PC-3 (cell line): ENCODE data around the gene ARF1. TPM values are rescaled to one million over a fixed set of nuclear protein-coding genes. Genes with fewer than 3 reads are reported as not detected.

Experiments used
- ATAC-seq: fragments of 200-7000 bp; cut with Tn5 transposase; 2 replicates; pipeline ENCODE4 v1.9.1; 2020; ENCODE audit warnings: mild to moderate bottlenecking, moderate library complexity
- BruUV-seq: library from RNA; stranded (reverse); fragments of 400-500 nt; replicated peaks from 2 replicates; lab custom pipeline; 2021; lab: Mats Ljungman, UMichigan
- CTCF ChIA-PET: fragments of 300-600 bp; sonication (Branson Sonifier 250); formaldehyde crosslinking; loops from one replicate; lab custom pipeline; 2022; ENCODE audit warnings: antibody characterized with exemption; lab: Charles Lee
- POLR2A ChIA-PET: fragments of 300-600 bp; sonication (Branson Sonifier 250); formaldehyde crosslinking; loops from one replicate; lab custom pipeline; 2022; ENCODE audit warnings: antibody characterized with exemption; ENCODE audit not compliant: unreplicated experiment; lab: Charles Lee
- DNase-seq: peaks from one replicate; pipeline ENCODE4 v3.0.0-alpha.2; 2015
- H2AFZ ChIP-seq: fragments of 300-600 bp; sonication (generic); 2 replicates; pipeline ENCODE4 v1.6.0; 2016; ENCODE audit warnings: antibody characterized with exemption, low read length
- H3F3A ChIP-seq: fragments of 300-600 bp; sonication (generic); one replicate; pipeline ENCODE4 v1.6.0; 2017; ENCODE audit warnings: antibody characterized with exemption, low read length, control low read depth, mild to moderate bottlenecking; ENCODE audit not compliant: unreplicated experiment
- H3K27ac ChIP-seq: fragments of 300-600 bp; sonication (generic); 2 replicates; pipeline ENCODE4 v1.5.1; 2016; ENCODE audit warnings: mild to moderate bottlenecking, low read length
- H3K27me3 ChIP-seq: fragments of 300-600 bp; sonication (generic); 2 replicates; pipeline ENCODE4 v1.6.1; 2016; ENCODE audit warnings: low read length, mixed read lengths
- H3K36me3 ChIP-seq: fragments of 300-600 bp; sonication (generic); 2 replicates; pipeline ENCODE4 v1.6.1; 2016; ENCODE audit warnings: low read depth, mixed run types, low read length, mixed read lengths
- H3K4me1 ChIP-seq: fragments of 300-600 bp; sonication (generic); 2 replicates; pipeline ENCODE4 v1.5.1; 2016; ENCODE audit warnings: low read length; ENCODE audit not compliant: insufficient read depth
- H3K4me2 ChIP-seq: fragments of 300-600 bp; sonication (generic); 2 replicates; pipeline ENCODE4 v1.6.0; 2016; ENCODE audit warnings: low read length
- H3K4me3 ChIP-seq: fragments of 300-600 bp; sonication (generic); 2 replicates; pipeline ENCODE4 v1.5.1; 2016; ENCODE audit warnings: mild to moderate bottlenecking, low read length, mixed read lengths
- H3K79me2 ChIP-seq: fragments of 300-600 bp; sonication (generic); 2 replicates; pipeline ENCODE4 v1.6.1; 2017; ENCODE audit warnings: low read length, mixed read lengths
- H3K9ac ChIP-seq: fragments of 300-600 bp; sonication (generic); 2 replicates; pipeline ENCODE4 v1.6.0; 2016; ENCODE audit warnings: mild to moderate bottlenecking, low read length
- H3K9me2 ChIP-seq: fragments of 300-600 bp; sonication (generic); replicated peaks from 2 replicates; pipeline ENCODE4 v1.6.1; 2016; ENCODE audit warnings: mixed run types, low read length, mixed read lengths
- H3K9me3 ChIP-seq: fragments of 300-600 bp; sonication (generic); 2 replicates; pipeline ENCODE4 v1.6.1; 2016; ENCODE audit warnings: low read length, mixed read lengths
- H4K20me1 ChIP-seq: fragments of 300-600 bp; sonication (generic); 2 replicates; pipeline ENCODE4 v1.6.1; 2016; ENCODE audit warnings: low read length, mixed read lengths
- EZH2 ChIP-seq: fragments of 300-600 bp; sonication (generic); IDR thresholded peaks from one replicate; pipeline ENCODE4 v1.6.1; 2017; ENCODE audit warnings: antibody characterized with exemption, mild to moderate bottlenecking, low read length; ENCODE audit not compliant: unreplicated experiment
- EZH2phosphoT487 ChIP-seq: fragments of 300-600 bp; sonication (generic); IDR thresholded peaks from 2 replicates; pipeline ENCODE4 v1.6.1; 2018; ENCODE audit warnings: mild to moderate bottlenecking, antibody characterized with exemption, low read length, borderline replicate concordance
- intact Hi-C: fragments of 100-400 bp; cut with micrococcal nuclease; formaldehyde crosslinking; loops from 2 replicates; pipeline ENCODE4 v1.9.0; 2023
- total RNA-seq: library from RNA; depleted of rRNA; stranded (reverse); fragments of >200 nt; gene quantifications from 2 replicates; pipeline ENCODE4 v1.2.3, GENCODE V29; 2014
- TF ChIP-seq, protein P1 (sequence below): fragments of 300-600 bp; sonication (generic); conservative IDR thresholded peaks from 2 replicates; pipeline ENCODE4 v1.5.1; 2017; ENCODE audit warnings: antibody characterized with exemption, low read depth, mild to moderate bottlenecking, low read length

Gene ARF1
- total RNA-seq, 1 experiment from 2014 or later = 688 TPM

DNA sequence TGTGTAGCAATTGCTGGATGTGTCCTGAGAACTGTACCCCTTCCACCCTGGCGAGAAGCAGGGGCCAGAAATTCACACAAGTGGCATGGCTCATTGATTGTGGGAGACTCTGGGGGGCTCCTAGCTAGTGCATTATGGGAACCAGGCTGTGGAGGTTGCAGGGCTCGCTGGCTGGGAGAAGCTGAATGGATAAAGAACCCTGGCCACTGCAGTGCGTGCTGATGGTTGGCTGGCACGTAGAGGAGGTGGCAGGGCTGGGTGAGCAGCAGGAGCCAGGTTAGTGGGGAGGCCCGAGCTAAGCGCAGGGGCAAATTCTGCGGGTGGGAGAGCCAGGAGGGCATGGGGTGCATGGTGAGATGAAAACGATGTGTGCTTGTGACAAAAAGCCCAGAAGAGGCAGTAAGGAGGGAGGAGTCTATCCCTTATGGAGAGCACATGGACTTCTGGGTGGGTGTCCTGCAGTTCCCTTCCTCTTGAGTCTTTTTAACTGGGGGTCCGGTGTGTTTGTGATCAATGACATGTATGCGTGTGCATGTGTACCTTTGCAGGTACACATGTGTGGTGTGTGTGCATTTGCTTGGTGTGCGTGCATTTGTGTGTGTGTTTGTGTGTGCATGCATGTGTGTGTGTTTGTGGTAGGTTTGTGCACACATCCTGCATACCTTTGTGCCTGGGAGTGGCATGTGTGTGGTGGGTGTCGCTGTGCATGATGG, 61.1 kb downstream of the ARF1 start:
- Histone ChIP-seq H3F3A (no peaks in the 10 kb centered on the region), H3K79me2 (peaks cover 76% of the 10 kb centered on the region), H4K20me1 (peaks cover 57% of the 10 kb centered on the region), H3K4me1 (peaks cover 23% of the 10 kb centered on the region), H3K4me2 (peak overlapping the region; percentile 98; the same call in 1 of the 2 replicates), H3K27ac (no peak overlapping the region), H3K27me3 (no peaks in the 10 kb centered on the region), H3K4me3 (no peak overlapping the region), H3K9me2 (no peaks in the 10 kb centered on the region), H3K9me3 (no peaks in the 10 kb centered on the region), H3K9ac (no peak overlapping the region), H3K36me3 (peaks cover 8% of the 10 kb centered on the region; the same call in 1 of the 2 replicates), H2AFZ (no peak overlapping the region)
- no peak for ATAC-seq
- POLR2A ChIA-PET = no interaction called here
- no peak for DNase-seq
- no TSS peak for BruUV-seq
- intact Hi-C loops = loop anchor here (5.0 kb wide), 1 partner anchor 264 kb away; the partner anchor contains the start of gene TRIM11
- TF ChIP-seq, protein P1, sequence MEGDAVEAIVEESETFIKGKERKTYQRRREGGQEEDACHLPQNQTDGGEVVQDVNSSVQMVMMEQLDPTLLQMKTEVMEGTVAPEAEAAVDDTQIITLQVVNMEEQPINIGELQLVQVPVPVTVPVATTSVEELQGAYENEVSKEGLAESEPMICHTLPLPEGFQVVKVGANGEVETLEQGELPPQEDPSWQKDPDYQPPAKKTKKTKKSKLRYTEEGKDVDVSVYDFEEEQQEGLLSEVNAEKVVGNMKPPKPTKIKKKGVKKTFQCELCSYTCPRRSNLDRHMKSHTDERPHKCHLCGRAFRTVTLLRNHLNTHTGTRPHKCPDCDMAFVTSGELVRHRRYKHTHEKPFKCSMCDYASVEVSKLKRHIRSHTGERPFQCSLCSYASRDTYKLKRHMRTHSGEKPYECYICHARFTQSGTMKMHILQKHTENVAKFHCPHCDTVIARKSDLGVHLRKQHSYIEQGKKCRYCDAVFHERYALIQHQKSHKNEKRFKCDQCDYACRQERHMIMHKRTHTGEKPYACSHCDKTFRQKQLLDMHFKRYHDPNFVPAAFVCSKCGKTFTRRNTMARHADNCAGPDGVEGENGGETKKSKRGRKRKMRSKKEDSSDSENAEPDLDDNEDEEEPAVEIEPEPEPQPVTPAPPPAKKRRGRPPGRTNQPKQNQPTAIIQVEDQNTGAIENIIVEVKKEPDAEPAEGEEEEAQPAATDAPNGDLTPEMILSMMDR = no peak
- no peak for TF ChIP-seq EZH2
- no peak for TF ChIP-seq EZH2phosphoT487
- CTCF ChIA-PET = interaction anchor here (1.3 kb wide), 1 partner anchor 144 kb away, joined by 8 read pairs; no protein-coding TSS in a partner anchor

- H3K4me3 ChIP-seq = no peak overlapping the region
- no peaks in the 10 kb centered on the region for H3K9me2 ChIP-seq
- ATAC-seq = no peak
- no peaks in the 10 kb centered on the region for H3K9me3 ChIP-seq
- intact Hi-C loops = loop anchor here (5.0 kb wide), 1 partner anchor 263 kb away; the partner anchor contains the start of gene TRIM11
- peaks cover 76% of the 10 kb centered on the region for H3K79me2 ChIP-seq
- TF ChIP-seq, protein P1 = no peak
- TF ChIP-seq EZH2 = no peak
- TF ChIP-seq EZH2phosphoT487 = no peak
- H3K36me3 ChIP-seq = peaks cover 13% of the 10 kb centered on the region
- H3K27ac ChIP-seq = no peak overlapping the region
- no peak for DNase-seq
- BruUV-seq = no TSS peak
- ChIA-PET POLR2A (no interaction called here), CTCF (no interaction called here)
- H4K20me1 ChIP-seq = peaks cover 57% of the 10 kb centered on the region
- no peak overlapping the region for H2AFZ ChIP-seq
- H3K9ac ChIP-seq = no peak overlapping the region
- H3K4me1 ChIP-seq = peaks cover 23% of the 10 kb centered on the region
- H3F3A ChIP-seq = no peaks in the 10 kb centered on the region
- H3K4me2 ChIP-seq = no peak overlapping the region
- no peaks in the 10 kb centered on the region for H3K27me3 ChIP-seq
Observed at GRCh38 chr1:228144193-228144992, 61.9 kb downstream of the ARF1 start.
